Tibial nerve (tissue), 4 donors: ENCODE measurements around the gene ARHGAP25. TPM values are rescaled to one million over a fixed set of nuclear protein-coding genes. Genes with fewer than 3 reads are reported as not detected.

Experiments used
- DNase-seq, 2 donors: peaks; one replicate each; pipeline ENCODE4 v3.0.0-alpha.2; 2019; ENCODE audit warnings: low spot score in 2 of 2
- H3K27ac ChIP-seq, 4 donors: fragments of 200-600 bp; sonication (generic) in 3 of 4; one replicate each; pipeline ENCODE4 v1.5.1; 2017 to 2019; ENCODE audit warnings: mild to moderate bottlenecking in 1 of 4
- H3K27me3 ChIP-seq, 2 donors: fragments of 200-600 bp; sonication (generic) in 1 of 2; one replicate each; pipeline versions ENCODE4 v1.5.1 to v1.6.0; 2017 to 2019
- H3K36me3 ChIP-seq, 3 donors: fragments of 200-600 bp; sonication (generic); one replicate each; pipeline ENCODE4 v1.5.1; 2018 to 2019
- H3K4me1 ChIP-seq, 4 donors: fragments of 200-600 bp; sonication (generic) in 3 of 4; one replicate each; pipeline ENCODE4 v1.5.1; 2017 to 2019
- H3K4me3 ChIP-seq, 4 donors: fragments of 200-600 bp; sonication (generic) in 3 of 4; one replicate each; pipeline ENCODE4 v1.5.1; 2017 to 2019; ENCODE audit warnings: mild to moderate bottlenecking in 1 of 4, moderate library complexity in 1 of 4
- H3K9me3 ChIP-seq, 4 donors: fragments of 200-600 bp; sonication (generic) in 3 of 4; one replicate each; pipeline ENCODE4 v1.5.1; 2017 to 2019
- EP300 ChIP-seq, 2 donors: sonication (generic); formaldehyde crosslinking; IDR thresholded peaks; one replicate each; pipeline ENCODE4 v1.6.1; 2017; ENCODE audit warnings: antibody characterized with exemption in 2 of 2, mild to moderate bottlenecking in 1 of 2
- POLR2A ChIP-seq, 2 donors: fragments of 450-650 bp; IDR thresholded peaks; one replicate each; pipeline ENCODE4 v1.6.1; 2017; ENCODE audit warnings: antibody characterized with exemption in 2 of 2, mild to moderate bottlenecking in 2 of 2, moderate library complexity in 2 of 2
- WGBS, 2 donors: methylation state at CpG; one replicate each; pipeline ENCODE4 v1.1.5; 2018; 5-methylcytosine and 5-hydroxymethylcytosine counted together
- total RNA-seq, 4 donors: library from RNA; depleted of rRNA; stranded (reverse); fragments of >200 nt; gene quantifications; one replicate each; pipeline ENCODE4 v1.1.0, GENCODE V29; 2016
- TF ChIP-seq, protein P1 (sequence below), 5 experiments: fragments of 200-600 bp in 3 of 5; fragments of 450-650 bp in 2 of 5; sonication (generic) in 3 of 5; IDR thresholded peaks; one replicate each; pipeline ENCODE4 v1.5.1; 2016 to 2019; ENCODE audit warnings: antibody characterized with exemption in 5 of 5, mild to moderate bottlenecking in 3 of 5, moderate library complexity in 2 of 5

ARHGAP25 gene
- total RNA-seq, 4 donors from 2014 or later: 4.3 to 9.6 (median 5.3) TPM

DNA sequence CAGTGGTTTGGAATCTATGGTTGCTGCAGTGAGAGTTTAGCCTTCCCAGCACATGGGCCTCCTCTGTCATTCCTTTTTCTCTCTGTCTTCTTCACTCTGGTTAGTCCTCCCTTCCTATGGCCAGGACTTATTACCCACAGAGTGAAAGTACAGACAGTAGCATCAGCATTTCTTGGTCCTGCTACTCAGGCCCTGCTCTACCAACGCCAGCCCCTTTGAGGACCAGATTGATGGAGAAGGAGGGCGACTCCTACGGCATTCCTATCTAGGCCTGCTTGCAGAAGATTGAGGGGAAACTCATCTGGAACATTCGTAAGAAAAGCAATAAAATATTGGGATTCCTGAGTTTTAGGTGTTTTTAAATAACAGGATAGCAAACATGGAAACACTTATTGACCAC is 93.1 kb downstream of the ARHGAP25 start:
- no peak overlapping the region for H3K4me3 ChIP-seq
- no peaks in the 10 kb centered on the region for H3K9me3 ChIP-seq
- no peaks in the 10 kb centered on the region for H3K27me3 ChIP-seq
- WGBS, 2 donors: 89 to 96% methylated on average over 4 of the region's 4 CpGs
- H3K36me3 ChIP-seq: no peaks in the 10 kb centered on the region
- TF ChIP-seq EP300 (IDR thresholded peaks at IDR 0.05) (no peak), POLR2A (IDR thresholded peaks at IDR 0.05) (no peak)
- TF ChIP-seq, protein P1, sequence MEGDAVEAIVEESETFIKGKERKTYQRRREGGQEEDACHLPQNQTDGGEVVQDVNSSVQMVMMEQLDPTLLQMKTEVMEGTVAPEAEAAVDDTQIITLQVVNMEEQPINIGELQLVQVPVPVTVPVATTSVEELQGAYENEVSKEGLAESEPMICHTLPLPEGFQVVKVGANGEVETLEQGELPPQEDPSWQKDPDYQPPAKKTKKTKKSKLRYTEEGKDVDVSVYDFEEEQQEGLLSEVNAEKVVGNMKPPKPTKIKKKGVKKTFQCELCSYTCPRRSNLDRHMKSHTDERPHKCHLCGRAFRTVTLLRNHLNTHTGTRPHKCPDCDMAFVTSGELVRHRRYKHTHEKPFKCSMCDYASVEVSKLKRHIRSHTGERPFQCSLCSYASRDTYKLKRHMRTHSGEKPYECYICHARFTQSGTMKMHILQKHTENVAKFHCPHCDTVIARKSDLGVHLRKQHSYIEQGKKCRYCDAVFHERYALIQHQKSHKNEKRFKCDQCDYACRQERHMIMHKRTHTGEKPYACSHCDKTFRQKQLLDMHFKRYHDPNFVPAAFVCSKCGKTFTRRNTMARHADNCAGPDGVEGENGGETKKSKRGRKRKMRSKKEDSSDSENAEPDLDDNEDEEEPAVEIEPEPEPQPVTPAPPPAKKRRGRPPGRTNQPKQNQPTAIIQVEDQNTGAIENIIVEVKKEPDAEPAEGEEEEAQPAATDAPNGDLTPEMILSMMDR (IDR thresholded peaks at IDR 0.05): no peak
- no peak for DNase-seq
- H3K27ac ChIP-seq: peak overlapping the region in 1 of 4 donors; percentile 79
- peaks cover 0 to 50% (median 39%) of the 10 kb centered on the region in 4 donors for H3K4me1 ChIP-seq

DNA sequence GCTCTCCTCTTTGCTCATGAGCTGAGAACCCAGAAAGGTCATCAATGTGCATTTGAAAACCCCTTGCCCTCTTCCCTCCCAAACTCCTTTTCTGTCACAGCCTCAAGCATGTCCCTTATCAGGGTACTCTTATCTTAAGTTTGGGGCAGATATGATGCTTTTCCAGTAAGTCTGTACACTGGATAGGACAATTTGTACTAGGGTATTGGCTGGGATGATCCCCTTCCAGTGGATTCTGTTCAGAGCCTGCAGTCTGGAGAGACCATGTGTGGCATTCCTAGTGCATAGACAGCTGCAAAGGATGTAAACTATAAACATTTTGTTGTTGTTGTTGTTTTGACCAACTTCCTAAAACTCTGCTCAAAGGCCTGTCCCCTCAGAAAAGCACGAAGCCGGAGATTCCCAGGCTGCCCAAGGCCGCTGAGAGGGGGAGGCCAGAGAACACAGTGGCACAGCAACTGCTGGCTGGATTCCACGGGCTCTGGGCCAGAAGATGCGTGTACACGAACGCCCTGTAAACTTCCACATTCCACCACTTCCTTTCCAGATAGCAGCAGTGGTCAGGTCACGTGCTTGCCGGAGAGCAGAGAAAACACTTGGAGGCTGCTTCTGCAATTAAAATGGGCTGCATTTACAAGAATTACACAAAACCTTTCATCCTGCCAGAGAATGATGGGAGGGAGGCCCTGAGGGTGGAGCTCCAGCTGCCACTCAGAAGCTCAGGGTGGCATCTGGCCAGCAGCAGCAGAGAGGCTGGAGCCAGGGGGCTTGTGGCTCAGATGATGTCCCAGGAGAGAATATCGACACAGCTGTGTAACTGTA is 94.5 kb downstream of the ARHGAP25 start:
- WGBS, 2 donors: 0 to 3% methylated on average over 10 of the region's 10 CpGs
- H3K4me1 ChIP-seq: peaks cover 0 to 52% (median 41%) of the 10 kb centered on the region in 4 donors
- DNase-seq: peak; percentile 92 to 98
- no peaks in the 10 kb centered on the region for H3K36me3 ChIP-seq
- H3K27me3 ChIP-seq: no peaks in the 10 kb centered on the region
- TF ChIP-seq, protein P1 (IDR thresholded peaks at IDR 0.05): peak in 2 of 5 experiments; percentile 31 to 38
- TF ChIP-seq EP300 (IDR thresholded peaks at IDR 0.05) (peak; percentile 79 to 97), POLR2A (IDR thresholded peaks at IDR 0.05) (no peak)
- H3K4me3 ChIP-seq: no peak overlapping the region
- peak overlapping the region in 3 of 4 donors; percentile 72 to 87 (median 79) for H3K27ac ChIP-seq
- no peaks in the 10 kb centered on the region for H3K9me3 ChIP-seq

DNA sequence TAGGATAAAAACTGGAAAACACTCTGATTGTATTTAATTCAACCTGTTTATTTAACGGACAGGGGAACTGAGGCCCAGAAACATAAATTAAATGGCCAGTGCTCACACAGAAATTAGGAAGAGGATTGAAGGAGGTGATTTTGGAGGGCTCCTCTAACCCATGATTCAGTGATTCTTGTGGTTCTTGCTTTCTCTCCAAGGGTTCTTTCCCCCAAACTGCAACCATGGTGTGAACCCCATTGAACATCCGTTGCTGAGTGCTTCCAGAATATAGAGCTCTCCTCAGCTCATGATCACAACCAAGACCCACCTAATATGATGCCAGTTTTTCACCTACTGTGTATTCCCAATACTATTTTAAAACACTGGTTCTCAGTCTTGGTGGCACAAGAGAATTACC is 95.1 kb downstream of the ARHGAP25 start:
- TF ChIP-seq POLR2A (IDR thresholded peaks at IDR 0.05) (no peak), EP300 (IDR thresholded peaks at IDR 0.05) (no peak)
- TF ChIP-seq, protein P1 (IDR thresholded peaks at IDR 0.05): no peak
- H3K27me3 ChIP-seq: no peaks in the 10 kb centered on the region
- H3K27ac ChIP-seq: peak overlapping the region in 3 of 4 donors; percentile 72 to 87 (median 79)
- H3K36me3 ChIP-seq: no peaks in the 10 kb centered on the region
- peaks cover 0 to 52% (median 41%) of the 10 kb centered on the region in 4 donors for H3K4me1 ChIP-seq
- DNase-seq: no peak
- WGBS, 2 donors: 33 to 34% methylated on average over 2 of the region's 2 CpGs
- no peaks in the 10 kb centered on the region for H3K9me3 ChIP-seq
- no peak overlapping the region for H3K4me3 ChIP-seq

DNA sequence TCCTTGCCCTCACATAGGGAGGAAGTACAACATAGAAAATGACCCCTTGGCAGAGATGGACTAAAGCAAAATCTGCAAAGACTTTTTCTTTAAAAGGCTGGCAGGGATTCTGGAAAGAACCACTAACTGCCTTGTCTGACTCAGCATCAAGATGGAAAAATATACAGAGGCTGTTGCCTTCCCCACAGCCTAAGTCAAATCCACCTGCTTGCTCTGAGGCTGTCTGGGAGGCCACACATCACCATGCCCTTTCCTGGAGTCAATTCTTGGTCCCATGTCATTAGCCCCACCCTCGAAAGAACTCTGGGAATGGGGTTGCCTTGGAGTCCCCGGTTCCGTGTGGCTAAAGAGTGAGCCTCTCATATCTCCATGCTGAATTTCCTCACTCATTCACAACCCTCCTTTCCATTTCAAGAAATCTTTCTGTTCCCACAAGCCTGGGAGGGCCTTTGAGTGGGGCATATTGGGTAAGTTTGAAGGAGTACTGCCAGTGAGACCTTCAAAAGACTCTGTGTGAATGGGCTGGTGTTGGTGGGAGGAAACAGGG is 97.1 kb downstream of the ARHGAP25 start:
- 34 to 51% methylated on average over 3 of the region's 3 CpGs for WGBS, 2 donors
- TF ChIP-seq POLR2A (IDR thresholded peaks at IDR 0.05) (no peak), EP300 (IDR thresholded peaks at IDR 0.05) (no peak)
- TF ChIP-seq, protein P1 (IDR thresholded peaks at IDR 0.05): no peak
- H3K9me3 ChIP-seq: no peaks in the 10 kb centered on the region

More for the DNA sequence above, 97.1 kb downstream of the ARHGAP25 start:
- Histone ChIP-seq H3K4me3 (no peak overlapping the region), H3K27ac (peak overlapping the region; percentile 18 to 93 (median 80)), H3K27me3 (no peaks in the 10 kb centered on the region), H3K4me1 (peaks cover 0 to 52% (median 41%) of the 10 kb centered on the region in 4 donors), H3K36me3 (no peaks in the 10 kb centered on the region)
- no peak for DNase-seq
